NOMO-1 (cell line): ENCODE measurements around the gene CSF2.
A peak's percentile ranks its signal among the peaks of the same experiment; 100 is the strongest.

Source experiments
- DNase-seq, 2 experiments: peaks; one replicate each; lab custom pipeline; 2025; ENCODE audit not compliant: unreplicated experiment in 2 of 2; lab: John Stamatoyannopoulos, UW

Gene CSF2

GRCh38 chr5:132073231-132074013 lies at the start of gene CSF2:
TSS of gene CSF2 (plus strand) at chr5:132073789. CDS start at chr5:132073824, 35 bp downstream.
- DNase-seq, result peak in 1 of 2 experiments; percentile 5

- no peak for DNase-seq
Measured at GRCh38 chr5:132024117-132024435, 49.5 kb upstream of the CSF2 start.

- no peak for DNase-seq
Measured at GRCh38 chr5:132024789-132025402, 48.7 kb upstream of the CSF2 start.

- no peak for DNase-seq
Measured at GRCh38 chr5:132025403-132025971, 48.1 kb upstream of the CSF2 start.

- DNase-seq, result no peak
Measured at GRCh38 chr5:132026516-132027008, 47.0 kb upstream of the CSF2 start.

- no peak for DNase-seq
Measured at GRCh38 chr5:132027027-132027426, 46.6 kb upstream of the CSF2 start.

- DNase-seq, result no peak
Measured at GRCh38 chr5:132029609-132030330, 43.8 kb upstream of the CSF2 start.

- no peak for DNase-seq
Measured at GRCh38 chr5:132030610-132031009, 43.0 kb upstream of the CSF2 start.

GRCh38 chr5:132032196-132032595 lies 41.4 kb upstream of the CSF2 start:
- no peak for DNase-seq

- DNase-seq, result no peak
Measured at GRCh38 chr5:132033122-132033521, 40.5 kb upstream of the CSF2 start.

- DNase-seq, result no peak
Measured at GRCh38 chr5:132037353-132037752, 36.2 kb upstream of the CSF2 start.

GRCh38 chr5:132044207-132044606 lies 29.4 kb upstream of the CSF2 start:
- DNase-seq, result peak in 1 of 2 experiments; percentile 20

- no peak for DNase-seq
Measured at GRCh38 chr5:132046880-132047299, 26.7 kb upstream of the CSF2 start.

- DNase-seq, result no peak
Measured at GRCh38 chr5:132049093-132049492, 24.5 kb upstream of the CSF2 start.

- no peak for DNase-seq
Measured at GRCh38 chr5:132049559-132049958, 24.0 kb upstream of the CSF2 start.

GRCh38 chr5:132050136-132050535 lies 23.5 kb upstream of the CSF2 start:
- peak; percentile 61 to 68 for DNase-seq

- no peak for DNase-seq
Measured at GRCh38 chr5:132050661-132051552, 22.7 kb upstream of the CSF2 start.

GRCh38 chr5:132052520-132052919 lies 21.1 kb upstream of the CSF2 start:
- no peak for DNase-seq

- DNase-seq, result no peak
Measured at GRCh38 chr5:132053483-132053882, 20.1 kb upstream of the CSF2 start.

GRCh38 chr5:132054031-132054696 lies 19.4 kb upstream of the CSF2 start:
- no peak for DNase-seq
